GM12892 (cell line): ENCODE measurements around the gene DCAF10.
"Not testable (repeated sequence)": the region's sequence is repeated elsewhere in the genome, so short reads cannot be mapped to it uniquely, and the experiment has no call there.

Experiments used
- POLR2A ChIP-seq: IDR thresholded peaks from 2 replicates; pipeline ENCODE4 v1.6.1; 2011; ENCODE audit warnings: low read depth, low read length, control low read depth
- TAF1 ChIP-seq: IDR thresholded peaks from 2 replicates; pipeline ENCODE4 v1.6.1; 2011; ENCODE audit warnings: low read depth, mild to moderate bottlenecking, control low read depth, low read length, borderline replicate concordance

DNA sequence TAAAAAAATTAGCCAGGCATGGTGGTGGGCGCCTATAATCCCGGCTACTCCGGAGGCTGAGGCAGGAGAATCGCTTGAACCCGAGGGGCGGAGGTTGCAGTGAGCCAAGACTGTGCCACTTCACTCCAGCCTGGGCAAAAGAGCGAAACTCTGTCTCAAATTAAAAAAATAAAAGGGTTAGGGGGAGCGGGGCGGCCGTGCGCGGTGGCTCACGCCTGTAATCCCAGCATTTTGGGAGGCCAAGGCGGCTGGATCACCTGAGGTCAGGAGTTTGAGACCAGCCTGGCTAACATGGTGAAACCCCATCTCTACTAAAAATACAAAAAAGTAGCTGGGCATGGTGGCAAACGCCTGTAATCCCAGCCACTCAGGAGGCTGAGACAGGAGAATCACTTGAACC is 9.1 kb downstream of the DCAF10 start:
- not testable (repeated sequence) for TF ChIP-seq TAF1, POLR2A
